ENCODE measurements around the gene TSKS. TPM values are rescaled to one million over a fixed set of nuclear protein-coding genes. Genes with fewer than 3 reads are reported as not detected.

Gene TSKS
- total RNA-seq, 1 donor from 2014 or later, result not detected

GRCh38 chr19:49704888-49705642, 58.0 kb downstream of the TSKS start:
- no peaks in the 10 kb centered on the region for H3K4me1 Mint-ChIP-seq (ENCODE audit: low read depth)
- no peak for DNase-seq (ENCODE audit: low spot score)
- H3K36me3 Mint-ChIP-seq (ENCODE audit: low read depth), result peaks cover 6% of the 10 kb centered on the region

GRCh38 chr19:49701271-49701786, 61.8 kb downstream of the TSKS start:
- no peaks in the 10 kb centered on the region for H3K4me1 Mint-ChIP-seq (ENCODE audit: low read depth)
- H3K9me3 Mint-ChIP-seq (ENCODE audit: low read depth), result no peaks in the 10 kb centered on the region
- H3K36me3 Mint-ChIP-seq (ENCODE audit: low read depth), result peaks cover 4% of the 10 kb centered on the region
- DNase-seq (ENCODE audit: low spot score), result no peak
- H3K27me3 Mint-ChIP-seq (ENCODE audit: low read depth), result no peaks in the 10 kb centered on the region
- H3K27ac Mint-ChIP-seq (ENCODE audit: unreplicated experiment), result no peak overlapping the region
- no peak for TF ChIP-seq CTCF (IDR thresholded peaks at IDR 0.05)
- no peak overlapping the region for H3K4me3 Mint-ChIP-seq (ENCODE audit: unreplicated experiment)

More at GRCh38 chr19:49704888-49705642, 58.0 kb downstream of the TSKS start:
- Mint-ChIP-seq H3K27ac (ENCODE audit: unreplicated experiment) (no peak overlapping the region), H3K27me3 (ENCODE audit: low read depth) (no peaks in the 10 kb centered on the region), H3K4me3 (ENCODE audit: unreplicated experiment) (no peak overlapping the region), H3K9me3 (ENCODE audit: low read depth) (no peaks in the 10 kb centered on the region)
- TF ChIP-seq CTCF (IDR thresholded peaks at IDR 0.05), result no peak

GRCh38 chr19:49700563-49700962, 62.5 kb downstream of the TSKS start:
- peaks cover 4% of the 10 kb centered on the region for H3K36me3 Mint-ChIP-seq (ENCODE audit: low read depth)
- no peaks in the 10 kb centered on the region for H3K9me3 Mint-ChIP-seq (ENCODE audit: low read depth)
- no peak for TF ChIP-seq CTCF (IDR thresholded peaks at IDR 0.05)
- no peak overlapping the region for H3K4me3 Mint-ChIP-seq (ENCODE audit: unreplicated experiment)
- no peak for DNase-seq (ENCODE audit: low spot score)
- no peaks in the 10 kb centered on the region for H3K27me3 Mint-ChIP-seq (ENCODE audit: low read depth)
- H3K27ac Mint-ChIP-seq (ENCODE audit: unreplicated experiment), result no peak overlapping the region
- no peaks in the 10 kb centered on the region for H3K4me1 Mint-ChIP-seq (ENCODE audit: low read depth)

- no peaks in the 10 kb centered on the region for H3K4me1 Mint-ChIP-seq (ENCODE audit: low read depth)
- no peaks in the 10 kb centered on the region for H3K9me3 Mint-ChIP-seq (ENCODE audit: low read depth)
- H3K27me3 Mint-ChIP-seq (ENCODE audit: low read depth), result no peaks in the 10 kb centered on the region
- H3K36me3 Mint-ChIP-seq (ENCODE audit: low read depth), result peaks cover 4% of the 10 kb centered on the region
- no peak overlapping the region for H3K27ac Mint-ChIP-seq (ENCODE audit: unreplicated experiment)
- TF ChIP-seq CTCF (IDR thresholded peaks at IDR 0.05), result no peak
- H3K4me3 Mint-ChIP-seq (ENCODE audit: unreplicated experiment), result no peak overlapping the region
- DNase-seq (ENCODE audit: low spot score), result no peak
Observed at GRCh38 chr19:49699364-49699763, 63.7 kb downstream of the TSKS start.

- Mint-ChIP-seq H3K4me3 (ENCODE audit: unreplicated experiment) (no peak overlapping the region), H3K27ac (ENCODE audit: unreplicated experiment) (no peak overlapping the region), H3K36me3 (ENCODE audit: low read depth) (peaks cover 2% of the 10 kb centered on the region), H3K9me3 (ENCODE audit: low read depth) (no peaks in the 10 kb centered on the region), H3K4me1 (ENCODE audit: low read depth) (peaks cover 6% of the 10 kb centered on the region), H3K27me3 (ENCODE audit: low read depth) (no peaks in the 10 kb centered on the region)
- no peak for TF ChIP-seq CTCF (IDR thresholded peaks at IDR 0.05)
- no peak for DNase-seq (ENCODE audit: low spot score)
Observed at GRCh38 chr19:49696865-49697264, 66.2 kb downstream of the TSKS start.

All from chondrocyte (in vitro differentiated cells).